HG03378 (cell line): ENCODE measurements around the gene HIP1.
"Not testable (repeated sequence)": the region's sequence is repeated elsewhere in the genome, so short reads cannot be mapped to it uniquely, and the experiment has no call there.

ENCODE experiments used
- ATAC-seq: cut with Tn5 transposase; IDR thresholded peaks from one replicate; pipeline ENCODE4 v1.9.1; 2021; ENCODE audit warnings: mild to moderate bottlenecking, moderate library complexity; ENCODE audit not compliant: unreplicated experiment

HIP1 gene

DNA sequence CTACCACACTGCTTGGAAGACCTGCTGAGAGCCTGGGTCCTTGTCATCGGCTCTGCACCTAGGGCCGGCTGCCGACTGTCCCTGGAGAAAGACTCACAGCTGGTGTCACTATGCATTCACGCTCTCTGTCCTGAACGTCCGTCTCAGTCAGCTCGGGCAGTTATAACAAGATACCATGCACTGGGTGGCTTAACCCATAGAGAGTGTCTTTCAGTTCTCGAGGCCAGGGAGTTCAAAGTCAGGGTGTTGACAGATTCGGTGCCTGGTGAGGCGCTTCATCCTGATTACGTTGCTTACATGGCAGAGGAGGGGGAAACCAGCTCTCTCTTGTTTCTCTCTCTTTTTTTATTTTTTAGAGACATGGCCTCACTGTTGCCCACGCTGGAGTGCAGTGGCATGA lies 155.5 kb downstream of the HIP1 start:
- ATAC-seq = no peak

DNA sequence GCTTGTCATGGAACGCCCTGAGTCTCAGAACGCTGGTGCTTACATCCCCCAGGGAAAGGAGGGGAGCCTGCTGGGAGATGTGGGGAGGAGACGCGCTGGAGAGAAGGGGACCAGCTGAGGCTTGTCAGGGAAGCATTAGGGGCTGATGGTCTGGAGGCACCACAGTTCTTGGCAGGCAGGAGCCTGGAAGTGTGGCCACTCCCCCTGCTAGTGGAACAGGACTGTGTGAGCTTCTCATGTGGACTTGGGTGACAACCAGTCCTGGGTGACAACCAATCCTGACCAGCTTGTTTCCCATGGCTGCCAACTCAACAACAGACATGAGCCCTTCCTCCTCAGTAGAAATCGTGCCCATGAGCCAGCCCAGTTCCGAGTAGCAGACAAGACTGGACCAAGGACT lies 158.8 kb downstream of the HIP1 start:
- ATAC-seq = no peak

- ATAC-seq = no peak
These were observed 160.7 kb downstream of the HIP1 start for GRCh38 chr7:75578081-75578480.

DNA sequence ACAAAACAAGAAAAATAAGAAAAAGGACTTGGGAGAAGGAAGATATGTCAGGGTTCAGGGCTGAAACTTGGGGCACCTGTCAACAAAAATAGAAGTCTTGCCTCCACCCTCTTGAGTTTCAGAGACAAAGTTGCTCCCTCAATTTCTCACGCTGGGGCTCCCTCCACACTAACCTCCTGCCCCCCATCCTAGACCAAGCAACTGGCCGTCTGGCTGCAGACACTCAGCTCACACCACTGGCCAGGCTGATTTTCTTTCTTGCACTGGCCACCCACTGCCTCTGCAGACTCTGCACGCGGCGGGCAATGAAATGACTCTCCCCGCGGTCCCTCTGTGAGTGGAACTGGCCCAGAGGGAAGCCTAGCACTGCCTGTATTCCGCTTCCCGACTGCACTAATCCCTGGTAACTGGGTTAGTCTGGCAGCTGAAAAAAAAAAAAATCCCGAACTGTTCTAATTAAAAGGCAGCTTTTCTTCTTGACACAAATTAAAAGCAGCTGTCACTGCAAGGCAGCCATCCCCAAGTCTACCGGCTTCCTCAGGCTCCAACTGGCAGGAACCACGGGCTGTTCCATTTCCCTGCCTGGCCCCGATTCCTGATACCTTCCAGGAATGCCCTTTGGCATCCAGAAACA lies 163.1 kb downstream of the HIP1 start:
- no peak for ATAC-seq

DNA sequence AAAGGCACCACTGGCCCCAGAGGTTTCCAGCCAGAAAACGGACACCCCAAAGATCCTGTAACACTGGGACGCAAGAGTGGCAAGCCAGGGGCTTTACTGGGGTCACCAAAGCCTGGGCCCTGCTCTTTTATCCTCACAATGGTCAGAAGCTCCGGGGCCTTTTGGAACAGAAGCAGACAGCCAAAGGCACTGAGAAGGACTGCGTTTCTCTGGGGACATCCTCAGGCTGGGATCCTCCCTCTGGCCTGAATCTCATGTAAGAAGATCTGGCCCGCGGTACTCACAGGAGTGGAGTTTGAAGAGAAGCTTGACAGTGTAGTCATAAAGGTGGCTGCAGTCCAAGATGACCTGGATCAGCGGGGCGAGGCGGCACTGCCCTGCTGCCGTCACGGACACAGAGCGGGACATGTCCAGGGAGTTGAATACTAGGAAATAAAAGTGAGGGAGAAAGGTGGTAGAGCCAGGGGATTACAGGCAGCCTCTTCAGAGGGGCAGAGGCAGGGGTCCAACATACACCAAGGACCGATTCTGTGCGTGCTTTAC lies 165.2 kb downstream of the HIP1 start:
- no peak for ATAC-seq

DNA sequence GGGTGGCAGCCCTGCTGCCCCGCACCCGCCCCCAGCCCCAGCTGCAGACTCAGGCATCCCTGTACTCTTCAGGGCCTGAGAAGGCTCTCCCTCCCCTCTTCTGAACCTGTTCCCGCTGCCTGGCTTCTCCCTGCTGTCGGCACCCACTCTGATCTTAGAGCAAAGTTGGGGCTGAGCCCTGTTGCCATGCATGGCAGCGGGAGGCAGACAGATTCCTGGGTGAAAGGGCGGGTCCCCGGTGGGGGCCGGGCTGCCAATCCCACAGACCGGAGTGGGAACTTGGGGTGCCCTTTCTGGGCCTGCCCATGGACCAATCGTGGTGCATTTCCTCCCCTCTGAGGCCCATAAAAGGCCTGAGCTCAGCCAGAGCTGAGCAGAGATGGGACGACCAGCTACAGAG lies 165.9 kb downstream of the HIP1 start:
- ATAC-seq = no peak

DNA sequence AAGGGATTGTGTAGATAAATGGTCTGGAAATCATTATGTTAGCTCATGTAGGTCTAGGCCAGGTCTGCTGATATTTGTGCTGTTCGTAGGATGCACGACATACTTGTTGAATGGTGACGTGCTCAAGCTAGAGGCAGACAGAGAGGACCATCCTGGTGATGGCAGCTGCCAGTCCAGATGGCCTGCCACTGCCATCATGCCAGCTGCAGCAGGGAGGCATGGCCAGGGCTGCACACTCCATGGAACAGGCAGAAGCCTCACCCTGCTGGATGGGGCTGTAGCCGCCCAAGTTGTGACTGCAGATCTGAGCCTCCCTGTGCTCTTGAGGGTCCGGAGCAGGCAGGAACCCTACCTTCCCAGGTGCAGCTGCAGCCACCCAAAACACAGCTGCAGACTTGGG lies 166.3 kb downstream of the HIP1 start:
- no peak for ATAC-seq

GRCh38 chr7:75571209-75571608 lies 167.5 kb downstream of the HIP1 start:
- no peak for ATAC-seq

DNA sequence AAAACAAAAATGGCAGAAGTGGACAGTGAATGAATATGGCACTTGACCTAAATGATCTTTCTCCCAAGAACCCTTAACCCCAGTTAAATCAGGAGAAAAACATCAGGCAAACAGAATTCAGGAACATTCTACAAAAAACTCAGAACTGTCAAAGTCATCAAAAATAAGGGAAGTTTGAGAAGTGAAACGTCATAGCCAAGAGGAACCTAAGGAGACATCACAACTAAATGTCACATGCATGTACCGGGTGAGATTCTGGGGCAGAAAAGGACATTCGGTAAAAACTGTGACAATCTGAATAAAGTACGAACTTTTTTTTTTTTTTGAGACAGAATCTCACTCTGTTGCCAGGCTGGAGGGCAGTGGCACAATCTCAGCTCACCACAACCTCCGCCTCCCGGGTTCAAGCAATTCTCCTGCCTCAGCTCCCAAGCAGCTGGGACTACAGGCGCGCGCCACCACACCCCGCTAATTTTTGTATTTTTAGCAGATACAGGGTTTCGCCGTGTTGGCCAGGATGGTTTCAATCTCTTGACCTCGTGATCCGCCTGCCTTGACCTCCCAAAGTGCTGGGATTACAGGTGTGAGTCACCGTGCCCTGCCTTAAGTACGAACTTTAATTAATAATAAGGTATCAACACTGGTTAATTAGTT lies 169.0 kb downstream of the HIP1 start:
- ATAC-seq = not testable (repeated sequence)

GRCh38 chr7:75567948-75568595 lies 170.7 kb downstream of the HIP1 start:
- no peak for ATAC-seq

- ATAC-seq = no peak
These were observed 173.5 kb downstream of the HIP1 start for GRCh38 chr7:75565132-75565837.

- ATAC-seq = no peak
These were observed 175.6 kb downstream of the HIP1 start for GRCh38 chr7:75563171-75563570.

DNA sequence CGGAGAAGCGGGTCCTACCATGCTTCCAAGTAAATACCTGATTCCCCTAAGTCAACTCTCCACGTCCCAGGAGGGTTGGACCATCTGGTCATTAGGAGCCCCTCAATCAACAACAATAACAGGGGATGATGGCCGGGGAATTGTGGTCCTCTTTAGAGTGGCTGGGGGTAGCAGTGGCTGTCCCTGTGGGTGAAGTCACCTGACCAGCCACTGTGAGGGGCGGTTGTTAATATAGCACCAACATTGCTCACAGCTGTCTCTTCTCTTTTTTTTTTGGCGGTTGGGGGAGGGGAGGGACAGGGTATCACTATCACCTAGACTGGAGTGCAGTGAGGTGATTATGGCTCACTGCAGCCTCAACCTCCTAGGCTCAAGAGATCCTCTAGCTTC lies 178.8 kb downstream of the HIP1 start:
- ATAC-seq = no peak

DNA sequence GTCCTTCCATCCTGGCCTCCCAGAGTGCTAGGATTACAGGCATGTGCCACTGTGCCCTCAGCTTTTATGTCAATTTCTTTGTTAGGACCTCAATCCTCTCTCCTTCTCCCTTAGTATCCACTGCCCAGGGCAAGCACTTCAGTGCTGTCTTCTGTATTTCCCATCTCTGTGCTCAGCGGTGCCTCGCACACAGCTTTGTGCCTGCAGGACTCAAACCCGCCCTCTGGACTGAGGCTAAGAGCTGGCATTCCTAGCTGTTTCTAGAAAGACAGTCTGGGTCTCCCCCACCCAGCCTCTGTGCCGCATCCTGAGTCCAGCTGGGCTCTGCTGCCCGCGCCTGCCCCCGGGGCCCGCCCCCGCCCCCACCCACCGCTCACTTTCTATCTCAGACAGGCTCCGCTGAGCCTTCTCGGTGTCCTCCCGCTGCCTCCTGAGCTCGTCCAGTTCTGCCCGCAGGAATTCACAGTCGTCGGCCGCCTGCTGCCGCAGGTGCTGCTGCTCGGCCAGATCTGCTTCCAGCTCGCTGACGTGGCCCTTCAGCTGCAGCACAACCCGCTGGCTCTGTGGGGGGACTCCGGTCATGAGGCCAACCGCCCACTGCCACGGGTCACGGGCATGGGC lies 179.3 kb downstream of the HIP1 start:
- no peak for ATAC-seq

DNA sequence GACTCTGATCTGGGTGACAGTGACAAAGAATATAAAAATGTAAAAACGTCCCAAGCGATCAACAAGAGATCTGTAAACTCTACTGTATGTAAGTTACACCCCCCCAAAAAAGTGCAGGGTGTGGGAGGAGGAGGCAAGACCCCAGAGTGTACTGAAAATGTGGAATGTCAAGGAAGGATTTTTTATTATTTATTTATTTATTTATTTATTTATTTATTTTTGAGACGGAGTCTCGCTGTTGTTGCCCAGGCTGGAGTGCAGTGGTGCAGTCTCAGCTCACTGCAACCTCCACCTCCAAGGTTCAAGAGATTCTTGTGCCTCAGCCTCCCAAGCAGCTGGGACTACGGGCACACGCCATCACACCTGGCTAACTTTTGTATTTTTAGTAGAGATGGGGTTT lies 181.9 kb downstream of the HIP1 start:
- not testable (repeated sequence) for ATAC-seq

- no peak for ATAC-seq
These were observed 183.0 kb downstream of the HIP1 start for GRCh38 chr7:75555736-75556135.

DNA sequence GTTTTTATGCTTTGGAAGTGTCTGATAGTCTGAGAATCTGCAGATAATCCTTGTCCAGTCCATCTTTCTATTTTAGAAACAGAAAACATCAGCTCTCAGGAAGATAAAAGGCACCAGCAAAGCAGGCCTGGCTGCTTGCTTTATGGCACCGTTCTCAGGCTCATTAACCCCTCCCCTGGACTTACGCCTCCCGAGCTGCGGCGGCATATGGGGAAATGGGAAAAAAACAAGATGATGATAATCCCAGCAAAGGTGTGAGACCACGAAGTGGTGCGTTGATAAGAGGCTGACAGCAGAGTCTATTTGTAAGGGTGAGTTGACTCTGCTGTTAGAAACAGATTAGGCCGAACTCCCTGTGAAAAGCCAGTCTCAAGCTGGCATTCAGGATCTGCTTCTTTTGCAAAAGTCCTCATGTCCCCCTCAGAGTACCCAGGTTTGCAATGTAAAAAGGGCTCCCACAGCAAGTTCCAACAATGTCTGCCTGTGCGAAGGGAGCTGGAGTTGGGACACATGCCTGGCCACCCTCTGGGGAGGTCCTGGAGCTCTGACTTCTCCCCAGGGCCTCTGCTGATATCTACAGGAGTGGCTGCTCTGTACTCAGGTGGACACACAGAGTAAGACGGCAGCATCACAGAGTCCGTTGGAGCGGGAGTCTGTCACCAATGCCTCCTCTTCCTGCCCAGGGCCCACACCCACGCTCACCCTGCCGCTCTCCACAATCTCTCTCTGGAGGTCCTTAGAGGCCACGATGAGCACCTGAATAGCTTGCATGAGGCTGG lies 192.3 kb downstream of the HIP1 start:
- no peak for ATAC-seq

- no peak for ATAC-seq
These were observed 201.0 kb downstream of the HIP1 start for GRCh38 chr7:75537731-75538130.

- no peak for ATAC-seq
These were observed 201.7 kb downstream of the HIP1 start for GRCh38 chr7:75536940-75537538.

- no peak for ATAC-seq
These were observed 202.2 kb downstream of the HIP1 start for GRCh38 chr7:75536491-75536890.
